ENCODE data around the gene SDHAF2. TPM values are rescaled to one million over a fixed set of nuclear protein-coding genes. Genes with fewer than 3 reads are reported as not detected.

Gene SDHAF2
- total and polyA plus RNA-seq, 2 of the 4 experiments (the other 2 are of a cell fraction): 50.4 to 91.1 TPM

GRCh38 chr11:61452825-61453224 is 22.9 kb downstream of the SDHAF2 start:
- no peak for ATAC-seq (ENCODE audit: low read depth)
- intact Hi-C loops (cut with micrococcal nuclease): no loop called here
- H2BK15ac ChIP-seq (ENCODE audit: low read depth, low read length): no peak overlapping the region
- POLR2A ChIA-PET (ENCODE audit: unreplicated experiment): no interaction called here
- peaks cover 19% of the 10 kb centered on the region; the same call in 1 of the 2 replicates for H4K20me1 ChIP-seq (ENCODE audit: insufficient read depth, low read length)
- no peak overlapping the region for H3K18ac ChIP-seq (ENCODE audit: low read depth, low read length)
- H2BK120ac ChIP-seq (ENCODE audit: low read depth, low read length): no peak overlapping the region
- CTCF ChIA-PET: no interaction called here
- dilution Hi-C loops (cut with HindIII; ENCODE audit: low sequenced_read_pairs, unreplicated experiment): no loop called here
- no peak overlapping the region for H2BK5ac ChIP-seq (ENCODE audit: low read depth, low read length, poor library complexity, severe bottlenecking)
- peaks cover 20% of the 10 kb centered on the region; the same call in 1 of the 2 replicates for H3K9me1 ChIP-seq (ENCODE audit: insufficient read depth, low read length)
- H3K9me3 ChIP-seq (ENCODE audit: control insufficient read depth, insufficient read depth, low read length): no peaks in the 10 kb centered on the region
- H4K91ac ChIP-seq (ENCODE audit: insufficient read depth, low read depth, low read length): no peak overlapping the region
- no peak overlapping the region for H2AK5ac ChIP-seq (ENCODE audit: low read depth, low read length)
- in situ Hi-C loops (cut with MboI; ENCODE audit: low sequenced_read_pairs): no loop called here
- H4K8ac ChIP-seq (ENCODE audit: low read depth in 2 of 2, low read length in 2 of 2): no peak overlapping the region
- no peak overlapping the region for H2BK20ac ChIP-seq (ENCODE audit: low read depth, low read length)
- no peaks in the 10 kb centered on the region for H3K27me3 ChIP-seq (ENCODE audit: control insufficient read depth, insufficient read depth, low read length)
- no peak overlapping the region for H3K4me2 ChIP-seq (ENCODE audit: low read depth, low read length)
- no peaks in the 10 kb centered on the region for H3K4me1 ChIP-seq (ENCODE audit: control insufficient read depth, insufficient read depth, low read length)
- no peak overlapping the region for H2AFZ ChIP-seq (replicated peaks; ENCODE audit: low read length, poor library complexity)
- no peak overlapping the region for H3K4ac ChIP-seq (ENCODE audit: low read depth, low read length)
- H4K5ac ChIP-seq (ENCODE audit: low read depth, low read length): no peak overlapping the region
- peaks cover 36% of the 10 kb centered on the region for H3K36me3 ChIP-seq (ENCODE audit: control insufficient read depth, insufficient read depth, low read length)
- H2AK9ac ChIP-seq (replicated peaks; ENCODE audit: low read depth, low read length, poor library complexity): no peak overlapping the region
- H3K79me1 ChIP-seq (ENCODE audit: low read depth in 1 of 2, low read length in 2 of 2): peaks cover 22 to 44% of the 10 kb centered on the region in 2 experiments
- TF ChIP-seq CHD1 (IDR thresholded peaks at IDR 0.05; ENCODE audit: low read depth, low read length) (no peak), RAD21 (IDR thresholded peaks at IDR 0.05; ENCODE audit: low read length) (no peak), RCOR1 (IDR thresholded peaks at IDR 0.05; ENCODE audit: insufficient replicate concordance, low read length) (no peak), CEBPB (IDR thresholded peaks at IDR 0.05; ENCODE audit: low read depth, low read length) (no peak), POLR2A (IDR thresholded peaks at IDR 0.05; ENCODE audit: low read depth, low read length) (no peak), FOS (IDR thresholded peaks at IDR 0.05; ENCODE audit: low read depth, low read length) (no peak), SMC3 (IDR thresholded peaks at IDR 0.05; ENCODE audit: low read depth, low read length) (no peak), NFE2L2 (IDR thresholded peaks at IDR 0.05; ENCODE audit: low read depth, low read length) (no peak), MXI1 (IDR thresholded peaks at IDR 0.05; ENCODE audit: borderline replicate concordance, low read depth, low read length) (no peak), CTCF (conservative IDR thresholded peaks at IDR 0.05; ENCODE audit: low read depth, low read length) (no peak), RFX5 (IDR thresholded peaks at IDR 0.05; ENCODE audit: low read depth, low read length) (no peak), USF2 (IDR thresholded peaks at IDR 0.05; ENCODE audit: low read depth, low read length) (no peak), BHLHE40 (IDR thresholded peaks at IDR 0.05; ENCODE audit: low read depth, low read length) (no peak)
- WGBS, 2 experiments (ENCODE audit: extremely low coverage in 2 of 2, insufficient read length in 1 of 2): 100% methylated on average over 1 of the region's 2 CpGs; no CpG with 5 or more reads in 1 of the 2 experiments
- H3K9ac ChIP-seq (ENCODE audit: low read depth, low read length): no peak overlapping the region
- no peak overlapping the region for H3K23ac ChIP-seq (ENCODE audit: low read depth, low read length)
- H3K27ac ChIP-seq (ENCODE audit: insufficient read depth, low read length): no peak overlapping the region
- no peak overlapping the region for H3K56ac ChIP-seq (ENCODE audit: extremely low read depth, insufficient read depth, low read length)
- H3K14ac ChIP-seq (replicated peaks; ENCODE audit: low read depth, low read length): no peak overlapping the region
- BruUV-seq (replicated peaks): no TSS peak
- no peak for DNase-seq
- H3K4me3 ChIP-seq (ENCODE audit: insufficient read depth, low read depth, low read length): no peak overlapping the region
